Right renal pelvis (tissue), 4 donors: ENCODE data around the gene TSACC. TPM values are rescaled to one million over a fixed set of nuclear protein-coding genes. Genes with fewer than 3 reads are reported as not detected.
A peak's percentile ranks its signal among the peaks of the same experiment; 100 is the strongest.
"Not testable (repeated sequence)": the region's sequence is repeated elsewhere in the genome, so short reads cannot be mapped to it uniquely, and the experiment has no call there.

Experiments
- DNase-seq, 4 donors: peaks; one replicate each; pipeline ENCODE4 v3.0.0-alpha.2; 2013; ENCODE audit warnings: low read depth in 4 of 4, low spot score in 3 of 4, missing footprints in 1 of 4
- polyA plus RNA-seq, 4 donors: library from polyadenylated mRNA; unstranded; fragments of 120-200 nt; gene quantifications; one replicate each; pipeline ENCODE4 v1.2.1, GENCODE V29; 2013; ENCODE audit not compliant: insufficient read length in 4 of 4

The TSACC gene
- polyA plus RNA-seq: 1 to 10 TPM in 2 of 4 donors, under 1 TPM in 2; 0.62 to 1.7 (median 0.94) TPM

- peak; percentile 98 to 100 (median 100) for DNase-seq
Measured at GRCh38 chr1:156338180-156338976, at the start of gene TSACC, which contains the start of gene CCT3. Gene TSACC (plus strand): TSS chr1:156338526. CDS start chr1:156339758, 1,232 bp downstream. Gene CCT3 (minus strand): TSS chr1:156338292. CDS start chr1:156338184, 108 bp downstream.

DNA sequence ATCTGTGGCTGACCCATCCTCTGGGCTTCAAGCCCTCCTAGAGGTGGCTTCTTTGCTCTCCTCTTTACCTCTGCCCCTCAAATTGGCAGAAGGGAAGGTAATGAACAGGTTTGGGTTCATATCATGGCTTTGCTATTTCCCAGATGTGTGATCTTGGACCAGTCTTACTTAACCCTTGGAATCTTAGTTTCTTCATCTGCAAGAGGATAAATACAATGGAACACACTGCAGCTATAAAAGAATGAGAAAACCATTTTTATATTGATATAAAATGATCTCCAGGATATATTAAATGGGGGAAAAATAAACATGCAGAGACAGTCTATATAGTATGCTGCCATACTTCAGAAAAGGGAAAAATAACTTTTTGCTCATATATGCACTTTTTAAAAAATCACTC lies 48.5 kb upstream of the TSACC start:
- no peak for DNase-seq

- DNase-seq: peak; percentile 55 to 62 (median 58)
Measured at GRCh38 chr1:156291226-156292061, 46.9 kb upstream of the TSACC start.

- no peak for DNase-seq
Measured at GRCh38 chr1:156293098-156293434, 45.3 kb upstream of the TSACC start.

DNA sequence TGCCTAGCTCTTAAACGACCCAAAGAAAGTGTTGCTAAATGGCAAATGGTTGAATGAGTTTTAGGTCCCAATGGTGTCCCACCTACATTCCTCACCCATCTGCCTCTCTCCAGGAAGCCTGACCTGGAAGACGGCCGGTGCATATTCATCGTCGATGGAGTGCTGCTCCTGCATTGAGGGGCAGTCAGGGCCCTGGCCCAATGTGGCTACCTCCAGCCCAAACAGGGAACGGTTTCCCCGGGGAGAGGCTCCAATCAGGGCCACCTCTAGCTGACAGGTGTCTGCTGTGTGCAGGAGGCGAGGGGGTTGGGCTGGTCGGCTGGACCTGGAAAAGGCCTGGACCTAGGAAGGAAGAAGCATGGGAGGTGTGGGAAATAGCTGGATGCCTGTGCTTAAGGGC lies 44.4 kb upstream of the TSACC start:
- DNase-seq: no peak

DNA sequence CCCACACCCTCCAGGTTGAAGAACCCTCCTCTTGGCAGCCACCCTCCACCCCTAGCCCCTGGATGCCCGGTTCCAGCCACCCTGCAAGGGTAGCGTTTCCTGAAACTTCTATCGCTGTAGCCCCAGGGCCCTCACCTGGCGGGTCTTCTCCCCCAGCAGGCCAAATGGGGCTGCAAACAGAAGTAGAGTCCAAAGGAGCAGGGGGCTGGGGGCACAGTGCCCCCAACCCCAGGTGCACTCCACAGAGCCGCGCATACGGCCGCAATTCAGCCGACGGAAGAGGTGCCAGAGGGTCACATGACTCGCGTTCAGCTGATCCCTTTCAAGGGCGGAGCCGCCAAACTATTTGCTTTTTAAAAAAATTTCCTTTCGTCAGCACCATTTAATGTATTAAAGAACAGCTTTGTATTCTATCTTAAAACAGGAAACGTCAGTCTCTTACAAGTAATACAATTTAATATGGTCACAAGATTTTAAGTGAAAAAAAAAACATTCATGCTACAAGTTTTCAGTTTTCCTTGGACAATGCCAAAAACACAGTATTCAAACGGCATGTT lies 42.9 kb upstream of the TSACC start, which contains the start of gene GLMP:
GLMP (minus strand) TSS at position 289 of the 557 bp plus-strand sequence; CDS start at position 255, 34 bp downstream.
- DNase-seq: peak in 1 of 4 donors; percentile 41

GRCh38 chr1:156298852-156299357 lies 39.4 kb upstream of the TSACC start, which contains the start of gene VHLL:
Gene VHLL (minus strand): TSS chr1:156299307. CDS start chr1:156299189, 118 bp downstream.
- DNase-seq: no peak

- DNase-seq: no peak
Measured at GRCh38 chr1:156303241-156303640, 35.1 kb upstream of the TSACC start.

DNA sequence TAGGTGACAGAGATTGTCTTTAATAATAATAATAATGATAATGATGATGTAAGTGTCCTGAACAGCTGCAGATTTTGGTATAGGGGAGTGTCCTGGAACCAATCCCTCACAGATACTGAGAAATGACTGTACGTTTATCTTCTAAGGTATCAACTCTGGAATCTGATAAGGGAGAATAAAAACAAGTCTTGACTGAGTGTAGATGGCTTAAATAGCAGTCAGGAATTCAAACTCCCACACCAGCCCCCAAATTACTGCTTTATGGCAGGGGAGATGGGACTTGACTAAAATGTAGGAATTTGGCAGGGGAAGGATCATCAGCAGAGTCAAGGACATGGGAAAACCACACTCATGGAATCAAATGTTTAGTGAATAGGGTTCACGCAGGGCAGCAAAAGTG lies 33.1 kb upstream of the TSACC start:
- no peak for DNase-seq

GRCh38 chr1:156308078-156308477 lies 30.2 kb upstream of the TSACC start:
- no peak for DNase-seq

- no peak for DNase-seq
Measured at GRCh38 chr1:156310962-156311361, 27.4 kb upstream of the TSACC start.

DNA sequence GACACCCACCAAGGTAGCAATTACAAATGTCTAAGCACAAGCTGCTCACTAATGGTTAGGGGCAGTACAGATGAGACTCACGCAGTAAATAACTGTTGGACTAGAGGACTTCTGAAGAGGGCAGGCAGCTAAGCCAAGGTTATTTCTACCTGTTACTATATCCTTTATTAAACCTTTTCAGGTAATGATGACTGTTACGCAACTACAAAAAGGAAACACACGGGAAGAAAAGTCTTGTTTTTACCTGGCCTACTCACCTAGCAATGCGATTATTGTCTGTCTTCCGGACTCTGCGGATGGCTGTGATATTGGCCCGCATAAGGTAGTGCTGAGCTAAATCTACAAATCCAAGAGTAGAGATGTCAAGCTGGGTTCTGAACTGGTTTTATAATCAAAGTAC lies 21.4 kb upstream of the TSACC start:
- no peak for DNase-seq

DNA sequence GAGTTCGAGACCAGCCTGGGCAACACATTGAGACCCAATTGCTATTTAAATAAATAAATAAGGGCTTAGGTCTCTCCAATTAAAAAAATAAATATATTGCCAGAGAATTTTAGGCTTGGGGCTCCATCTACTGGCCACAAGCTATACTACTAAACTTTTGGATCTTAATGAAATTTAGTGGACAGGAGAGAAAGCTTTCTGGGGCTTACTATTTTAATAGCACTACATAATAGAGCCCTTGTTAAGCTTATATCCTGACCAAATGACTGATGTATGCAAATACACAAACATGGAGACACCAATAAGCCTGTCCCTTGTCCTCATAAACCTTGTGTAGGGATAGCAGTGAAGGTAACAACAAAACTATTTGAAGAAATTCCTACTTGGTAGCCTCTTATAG lies 18.7 kb upstream of the TSACC start:
- peak in 1 of 4 donors; percentile 16 for DNase-seq

DNA sequence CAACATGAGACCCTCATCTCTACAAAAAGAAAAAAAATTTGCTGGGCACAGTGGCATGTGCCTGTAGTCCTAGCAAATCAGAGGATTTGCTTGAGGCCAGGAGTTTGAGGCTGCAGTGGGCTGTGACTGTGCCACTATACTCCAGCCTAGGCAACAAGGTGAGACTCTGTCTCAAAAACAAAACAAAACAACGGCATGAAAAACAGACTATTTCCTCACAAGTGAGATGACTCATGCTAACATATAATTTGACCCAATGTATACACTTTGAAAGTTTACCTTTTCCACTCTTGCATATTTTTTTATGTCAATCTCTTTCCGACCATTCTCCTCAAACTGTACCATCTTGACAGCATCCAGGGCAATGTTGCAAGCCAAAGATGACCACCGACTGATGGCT lies 17.8 kb upstream of the TSACC start:
- no peak for DNase-seq

DNA sequence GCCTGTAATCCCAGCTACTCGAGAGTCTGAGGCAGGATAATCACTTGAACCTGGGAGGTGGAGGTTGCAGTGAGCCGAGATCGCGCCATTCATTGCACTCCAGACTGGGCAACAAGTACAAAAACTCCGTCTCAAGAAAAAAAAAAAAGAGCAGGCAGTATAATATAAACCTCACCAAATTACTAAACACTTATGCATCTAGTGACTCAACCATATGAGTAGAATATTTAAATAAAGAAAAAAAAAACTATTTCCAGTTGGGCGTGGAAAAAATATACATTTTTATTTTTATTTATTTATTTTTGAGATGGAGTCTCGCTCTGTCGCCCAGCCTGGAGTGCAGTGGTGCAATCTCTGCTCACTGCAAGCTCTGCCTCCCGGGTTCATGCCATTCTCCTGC lies 15.1 kb upstream of the TSACC start:
- not testable (repeated sequence) for DNase-seq

DNA sequence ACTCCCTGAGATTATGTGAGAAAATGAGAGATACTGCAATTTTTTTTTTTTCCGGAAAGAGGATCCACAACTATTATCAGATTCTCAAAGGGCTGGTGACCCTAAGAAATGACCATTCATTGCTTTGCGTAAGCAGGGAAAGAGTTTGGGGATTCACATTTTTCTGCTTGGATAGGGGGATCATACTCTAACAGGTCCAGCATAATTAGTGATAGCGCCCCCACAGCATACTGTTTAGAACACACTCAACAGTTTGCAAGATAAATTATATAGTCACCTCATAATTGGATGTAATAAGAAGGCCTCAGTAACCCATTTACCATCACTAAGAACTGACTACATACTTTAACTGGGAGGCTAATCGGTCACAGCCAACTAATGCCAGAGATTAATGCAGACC lies 2.1 kb upstream of the TSACC start:
- DNase-seq: no peak

GRCh38 chr1:156337052-156337887 lies 1.1 kb upstream of the TSACC start:
- no peak for DNase-seq

DNA sequence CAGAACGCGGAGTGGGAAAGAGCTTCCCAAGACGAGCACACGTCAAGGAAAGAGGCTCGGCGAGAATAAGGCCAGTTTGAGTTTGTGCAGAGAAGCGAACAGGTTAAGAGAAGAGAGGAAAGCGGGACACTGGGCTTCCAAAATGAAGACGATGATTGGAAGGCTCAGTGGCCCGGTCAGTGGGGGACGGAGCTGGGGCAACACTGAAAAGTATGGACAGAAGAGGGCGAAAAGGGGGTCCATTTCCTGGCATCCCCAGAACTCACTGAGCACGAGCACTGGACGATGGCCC lies 492 bp upstream of the TSACC start:
- peak in 1 of 4 donors; percentile 9 for DNase-seq

DNA sequence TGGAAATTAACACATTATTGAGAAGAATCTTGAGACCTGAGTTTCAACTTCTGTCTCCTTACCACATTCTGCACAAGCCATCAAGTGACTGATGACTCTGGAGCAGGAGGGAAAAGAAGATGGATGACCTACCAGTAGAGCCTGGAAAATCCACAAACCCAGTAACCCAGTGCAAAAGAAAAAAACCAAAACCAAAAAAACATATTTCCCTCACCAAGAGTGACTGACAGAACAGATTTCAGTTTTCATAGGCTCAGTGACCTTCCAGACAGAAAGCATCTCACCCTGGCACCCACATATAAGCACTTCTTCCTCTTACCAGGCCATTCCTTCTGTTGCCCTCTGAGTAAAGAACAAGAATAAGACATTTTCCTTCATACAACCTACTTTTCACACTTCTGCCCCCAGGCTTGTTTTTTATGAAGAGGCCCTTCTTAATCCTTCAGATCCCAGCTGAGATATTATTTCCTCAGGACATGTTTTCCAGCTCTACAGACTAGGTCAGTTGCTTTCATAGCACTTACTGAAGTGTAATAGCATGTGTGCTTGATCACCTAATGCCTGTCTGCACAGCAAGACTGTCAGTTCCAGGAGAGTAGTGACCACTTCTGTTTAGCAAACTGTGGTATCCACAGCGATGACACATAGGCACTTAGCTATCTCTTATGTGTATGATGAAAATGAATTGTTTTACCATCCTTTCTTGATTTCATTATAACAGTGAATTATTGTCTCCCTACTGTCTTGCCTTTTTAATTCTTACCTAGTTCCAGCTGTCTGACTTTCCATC lies 4.0 kb downstream of the TSACC start:
- no peak for DNase-seq
